Chondrocyte (in vitro differentiated cells): ENCODE data around the gene ILKAP. TPM values are rescaled to one million over a fixed set of nuclear protein-coding genes. Genes with fewer than 3 reads are reported as not detected.
A peak's percentile ranks its signal among the peaks of the same experiment; 100 is the strongest.

Experiments
- DNase-seq: peaks from one replicate; pipeline ENCODE4 v3.0.0; 2021; ENCODE audit warnings: mixed read lengths, low spot score
- H3K27ac Mint-ChIP-seq: one replicate; pipeline ENCODE4 v1.8.0; 2021; ENCODE audit warnings: mild to moderate bottlenecking, moderate library complexity, mixed read lengths; ENCODE audit not compliant: unreplicated experiment
- H3K27me3 Mint-ChIP-seq: 2 replicates; pipeline ENCODE4 v1.8.0; 2021; ENCODE audit warnings: low read depth, mixed read lengths
- H3K36me3 Mint-ChIP-seq: 2 replicates; pipeline ENCODE4 v1.8.0; 2021; ENCODE audit warnings: low read depth, mixed read lengths
- H3K4me1 Mint-ChIP-seq: 2 replicates; pipeline ENCODE4 v1.8.0; 2021; ENCODE audit warnings: low read depth, mild to moderate bottlenecking, mixed read lengths
- H3K4me3 Mint-ChIP-seq: one replicate; pipeline ENCODE4 v1.8.0; 2021; ENCODE audit warnings: mild to moderate bottlenecking, moderate library complexity, mixed read lengths; ENCODE audit not compliant: unreplicated experiment
- H3K9me3 Mint-ChIP-seq: 2 replicates; pipeline ENCODE4 v1.8.0; 2021; ENCODE audit warnings: low read depth, mixed read lengths
- CTCF ChIP-seq: fragments of 200-600 bp; sonication (generic); IDR thresholded peaks from 2 replicates; pipeline ENCODE4 v1.5.0; 2021; ENCODE audit warnings: antibody characterized with exemption, mild to moderate bottlenecking, moderate library complexity
- total RNA-seq: library from RNA; stranded (reverse); gene quantifications from 3 replicates; pipeline ENCODE4 v1.2.1, GENCODE V29; 2021

ILKAP gene
- total RNA-seq, 1 donor from 2014 or later = 24.9 TPM

- H3K27me3 Mint-ChIP-seq = no peaks in the 10 kb centered on the region
- H3K9me3 Mint-ChIP-seq = no peaks in the 10 kb centered on the region
- no peak overlapping the region for H3K4me3 Mint-ChIP-seq
- no peaks in the 10 kb centered on the region for H3K36me3 Mint-ChIP-seq
- peak; percentile 47 for DNase-seq
- peaks cover 17% of the 10 kb centered on the region for H3K4me1 Mint-ChIP-seq
- no peak overlapping the region for H3K27ac Mint-ChIP-seq
- TF ChIP-seq CTCF = no peak
These were observed 67.8 kb downstream of the ILKAP start for GRCh38 chr2:238135601-238136150.

DNA sequence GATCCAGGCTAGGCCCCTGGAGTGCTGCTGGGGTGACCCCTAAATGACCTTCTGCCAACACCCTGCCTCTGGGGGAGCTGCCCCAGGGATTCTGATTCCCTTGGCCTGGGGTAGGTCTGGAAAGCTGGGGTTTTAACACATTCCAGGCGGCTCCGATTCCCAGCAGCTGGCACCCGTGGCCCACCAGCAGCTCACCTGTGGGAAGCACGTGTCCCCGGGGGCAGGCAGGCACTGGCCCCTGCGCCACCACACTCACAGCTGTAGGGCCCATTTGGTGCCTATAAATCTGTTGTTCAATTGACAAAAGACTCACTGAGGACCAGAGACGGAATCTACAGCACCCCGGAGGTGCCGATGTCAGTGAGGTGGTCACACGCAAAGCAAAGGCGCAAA, 69.1 kb downstream of the ILKAP start:
- Mint-ChIP-seq H3K27me3 (no peaks in the 10 kb centered on the region), H3K4me3 (no peak overlapping the region), H3K36me3 (no peaks in the 10 kb centered on the region), H3K9me3 (no peaks in the 10 kb centered on the region), H3K4me1 (peaks cover 11% of the 10 kb centered on the region), H3K27ac (no peak overlapping the region)
- TF ChIP-seq CTCF = no peak
- peak; percentile 60 for DNase-seq

DNA sequence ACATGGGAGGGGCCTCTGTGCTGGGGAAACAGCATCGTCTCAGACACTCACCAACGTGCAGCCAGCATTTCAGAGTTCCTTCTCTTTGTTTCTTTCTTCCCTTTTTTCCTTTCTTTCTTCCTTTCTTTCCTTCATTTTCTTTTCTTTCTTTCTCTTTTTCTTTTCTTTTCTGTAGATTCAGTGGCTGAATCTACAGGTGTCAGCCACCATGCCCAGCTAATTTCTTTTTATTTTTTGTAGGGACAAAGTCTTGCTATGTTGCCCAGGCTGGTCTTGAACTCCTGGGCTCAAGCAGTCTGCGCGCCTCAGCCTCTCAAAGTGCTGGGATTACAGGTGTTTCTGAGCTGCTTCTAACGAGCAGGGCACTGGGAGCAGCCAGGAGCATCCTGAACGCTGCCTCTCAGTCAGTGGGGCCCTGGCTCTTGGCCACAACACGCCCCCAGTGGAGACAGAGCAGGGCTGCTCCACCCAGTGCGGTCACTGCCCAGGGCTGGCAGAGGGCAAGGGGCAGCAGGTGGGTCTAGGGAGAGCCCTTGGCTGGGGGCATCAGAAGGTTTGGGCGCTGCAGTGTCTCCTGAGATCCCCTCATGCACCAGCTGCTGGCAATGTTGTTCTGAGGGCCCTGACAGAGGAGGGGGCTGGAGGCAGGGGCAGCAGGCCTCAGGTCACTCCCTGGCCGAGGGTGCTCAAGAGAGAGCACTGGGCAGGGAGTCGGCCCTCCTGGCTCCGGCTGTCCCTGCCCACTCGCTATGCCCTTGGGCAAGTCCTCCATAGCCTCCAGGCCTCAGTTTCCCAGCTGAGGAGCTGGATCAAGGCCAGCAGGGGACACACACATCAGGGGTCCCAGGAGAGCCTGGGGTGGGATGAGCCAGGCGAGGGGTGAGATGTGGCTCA, 69.7 kb downstream of the ILKAP start:
- peak; percentile 77 for DNase-seq
- no peak overlapping the region for H3K4me3 Mint-ChIP-seq
- H3K36me3 Mint-ChIP-seq = no peaks in the 10 kb centered on the region
- no peaks in the 10 kb centered on the region for H3K27me3 Mint-ChIP-seq
- no peak for TF ChIP-seq CTCF
- no peak overlapping the region for H3K27ac Mint-ChIP-seq
- peaks cover 11% of the 10 kb centered on the region for H3K4me1 Mint-ChIP-seq
- H3K9me3 Mint-ChIP-seq = no peaks in the 10 kb centered on the region

DNA sequence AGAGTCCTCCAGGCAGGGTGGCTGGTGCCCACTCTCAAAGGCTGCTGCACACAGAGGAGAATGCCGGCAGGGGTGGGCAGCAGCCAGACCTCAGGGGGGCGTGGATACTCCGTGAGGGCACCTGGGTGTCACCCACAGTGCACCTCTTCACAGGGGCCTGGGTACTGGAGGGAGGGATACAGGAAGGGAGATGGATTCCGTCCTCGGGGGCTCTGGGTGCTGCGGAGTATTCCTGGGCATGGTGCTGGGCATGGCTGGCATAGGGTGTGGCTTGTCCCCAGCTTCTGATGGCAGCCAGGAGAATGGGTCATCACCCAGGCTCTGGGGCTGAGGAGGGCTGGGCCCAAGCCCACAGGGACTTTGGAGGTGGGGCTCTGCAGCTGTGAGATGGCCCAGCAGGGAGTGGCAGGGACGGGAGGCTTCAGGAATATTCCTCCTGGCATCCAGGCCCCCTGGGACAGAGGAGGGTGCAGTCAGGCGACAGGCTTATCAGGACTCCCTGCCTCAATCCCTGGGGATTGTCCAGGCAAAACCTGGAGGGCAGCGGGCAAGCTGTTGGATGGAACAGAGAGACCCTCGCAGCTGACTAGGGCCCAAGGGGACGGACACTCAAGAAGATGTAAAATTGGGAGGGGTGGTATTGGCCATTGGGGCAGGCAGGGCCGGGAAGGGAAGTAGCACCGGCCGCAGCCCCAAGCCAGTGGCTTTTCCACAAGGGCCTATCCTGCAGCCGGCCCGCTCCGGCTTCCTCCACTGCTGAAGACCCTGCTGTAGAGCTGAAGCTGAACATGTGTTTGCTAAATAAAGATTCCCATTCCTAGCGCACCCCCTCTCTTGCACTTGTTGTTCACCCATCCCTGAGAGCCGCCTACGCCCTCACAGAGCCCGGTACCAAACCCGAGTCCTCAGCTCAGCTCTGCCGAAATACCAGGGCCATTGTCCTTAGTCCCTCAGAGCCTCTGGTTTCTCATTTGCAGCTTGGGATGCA, 70.7 kb downstream of the ILKAP start:
- TF ChIP-seq CTCF = no peak
- H3K4me1 Mint-ChIP-seq = peaks cover 2% of the 10 kb centered on the region
- no peaks in the 10 kb centered on the region for H3K27me3 Mint-ChIP-seq
- DNase-seq = peak; percentile 78
- H3K27ac Mint-ChIP-seq = no peak overlapping the region
- no peaks in the 10 kb centered on the region for H3K9me3 Mint-ChIP-seq
- H3K4me3 Mint-ChIP-seq = no peak overlapping the region
- H3K36me3 Mint-ChIP-seq = no peaks in the 10 kb centered on the region
